T-helper 9 cell (primary cell): Measurements from ENCODE around the gene EPB42.
"Not testable (repeated sequence)": the region's sequence is repeated elsewhere in the genome, so short reads cannot be mapped to it uniquely, and the experiment has no call there.

Experiments
- DNase-seq: peaks from one replicate; pipeline ENCODE4 v3.0.0-alpha.2; 2020

The EPB42 gene

DNA sequence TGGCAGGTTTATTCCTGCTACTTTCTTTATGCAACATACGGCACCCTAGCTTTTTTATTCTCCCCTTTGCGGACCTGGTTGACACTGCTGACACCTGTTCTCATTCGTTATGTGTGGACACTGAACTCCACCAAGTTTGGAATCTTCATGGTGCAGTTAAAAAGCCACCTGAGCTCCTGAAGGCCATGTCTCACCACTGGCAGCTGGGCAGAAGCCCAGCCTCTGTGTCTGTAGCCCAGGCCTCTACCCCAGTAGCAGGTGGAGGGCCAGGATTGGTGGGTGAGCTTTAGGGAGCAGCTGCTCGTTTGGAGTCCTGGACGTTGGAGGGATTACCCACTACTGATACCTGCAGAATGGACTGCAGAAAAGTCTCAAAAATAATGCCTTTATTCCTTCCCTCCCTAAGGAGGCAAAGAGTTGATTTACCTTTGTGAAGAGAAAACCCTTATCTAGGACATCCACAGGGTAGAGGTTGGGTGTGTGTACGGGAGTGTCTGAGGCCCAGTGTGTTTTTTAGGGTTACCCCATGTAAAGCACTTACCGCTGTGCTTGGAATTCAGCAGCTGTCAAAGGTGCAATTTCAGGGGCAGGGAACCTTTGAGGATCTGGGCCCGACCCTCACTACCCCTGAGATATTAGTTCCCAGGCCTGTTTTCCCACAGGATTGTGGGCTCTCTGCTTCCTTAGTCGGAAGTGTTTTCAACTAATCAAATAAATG, 36.3 kb downstream of the EPB42 start:
- DNase-seq: no peak

DNA sequence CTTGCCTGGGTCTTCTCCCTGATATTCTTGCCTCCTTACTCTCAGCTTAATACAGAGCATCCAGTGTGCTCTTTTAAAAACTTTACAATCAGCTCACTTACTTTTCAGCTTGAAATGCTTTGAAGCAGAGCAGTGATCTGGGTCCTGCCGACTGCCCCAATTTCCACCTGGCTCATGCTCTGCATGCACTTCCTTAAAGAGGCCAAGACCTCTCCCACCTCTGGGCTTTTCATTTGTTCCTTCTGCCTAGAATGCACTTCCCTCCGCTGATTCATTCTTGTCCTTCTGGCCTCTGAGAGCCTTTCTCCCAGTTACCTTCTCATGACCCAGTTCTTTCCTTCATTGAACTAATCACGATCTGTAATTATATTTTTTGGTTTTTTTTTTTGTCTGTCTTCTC, 37.5 kb downstream of the EPB42 start:
- DNase-seq: no peak

DNA sequence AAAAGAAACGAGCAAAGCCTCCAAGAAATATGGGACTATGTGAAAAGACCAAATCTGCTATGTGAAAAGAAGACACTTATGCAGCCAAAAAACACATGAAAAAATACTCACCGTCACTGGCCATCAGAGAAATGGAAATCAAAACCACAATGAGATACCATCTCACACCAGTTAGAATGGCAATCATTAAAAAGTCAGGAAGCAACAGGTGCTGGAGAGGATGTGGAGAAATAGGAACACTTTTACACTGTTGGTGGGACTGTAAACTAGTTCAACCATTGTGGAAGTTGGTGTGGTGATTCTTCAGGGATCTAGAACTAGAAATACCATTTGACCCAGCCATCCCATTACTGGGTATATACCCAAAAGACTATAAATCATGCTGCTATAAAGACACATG, 43.7 kb downstream of the EPB42 start:
- not testable (repeated sequence) for DNase-seq

DNA sequence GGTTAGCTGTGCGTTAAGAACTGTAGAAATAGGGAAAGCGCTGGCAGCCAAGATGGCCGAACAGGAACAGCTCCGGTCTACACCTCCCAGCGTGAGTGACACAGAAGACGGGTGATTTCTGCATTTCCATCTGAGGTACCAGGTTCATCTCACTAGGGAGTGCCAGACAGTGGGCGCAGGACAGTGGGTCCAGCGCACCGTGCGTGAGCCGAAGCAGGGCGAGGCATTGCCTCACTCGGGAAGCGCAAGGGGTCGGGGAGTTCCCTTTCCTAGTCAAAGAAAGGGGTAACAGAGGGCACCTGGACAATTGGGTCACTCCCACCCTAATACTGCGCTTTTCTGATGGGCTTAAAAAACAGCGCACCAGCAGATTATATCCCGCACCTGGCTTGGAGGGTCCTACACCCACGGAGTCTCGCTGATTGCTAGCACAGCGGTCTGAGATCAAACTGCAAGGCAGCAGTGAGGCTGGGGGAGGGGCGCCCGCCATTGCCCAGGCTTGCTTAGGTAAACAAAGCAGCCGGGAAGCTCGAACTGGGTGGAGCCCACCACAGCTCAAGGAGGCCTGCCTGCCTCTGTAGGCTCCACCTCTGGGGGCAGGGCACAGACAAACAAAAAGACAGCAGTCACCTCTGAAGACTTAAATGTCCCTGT, 45.0 kb downstream of the EPB42 start:
- DNase-seq: not testable (repeated sequence)

DNA sequence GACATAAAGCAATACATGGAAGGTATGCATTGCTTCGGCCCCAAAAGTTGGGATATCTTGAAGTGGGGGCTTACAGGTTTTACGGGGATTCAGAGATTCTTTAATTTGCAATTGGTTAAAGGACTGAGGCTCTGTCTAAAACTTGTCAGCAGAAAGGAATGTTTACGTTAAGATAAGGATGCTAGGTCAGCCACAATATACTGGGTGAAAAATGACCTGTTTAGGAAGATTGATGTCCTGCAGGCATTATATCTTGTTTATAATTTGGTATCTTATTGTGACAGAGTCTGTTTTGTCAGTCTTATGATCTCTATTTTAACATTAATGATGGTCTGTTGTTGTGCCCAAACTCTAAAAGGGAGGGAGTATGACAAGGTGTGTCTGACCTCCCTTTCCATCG, 50.9 kb downstream of the EPB42 start:
- DNase-seq: no peak

DNA sequence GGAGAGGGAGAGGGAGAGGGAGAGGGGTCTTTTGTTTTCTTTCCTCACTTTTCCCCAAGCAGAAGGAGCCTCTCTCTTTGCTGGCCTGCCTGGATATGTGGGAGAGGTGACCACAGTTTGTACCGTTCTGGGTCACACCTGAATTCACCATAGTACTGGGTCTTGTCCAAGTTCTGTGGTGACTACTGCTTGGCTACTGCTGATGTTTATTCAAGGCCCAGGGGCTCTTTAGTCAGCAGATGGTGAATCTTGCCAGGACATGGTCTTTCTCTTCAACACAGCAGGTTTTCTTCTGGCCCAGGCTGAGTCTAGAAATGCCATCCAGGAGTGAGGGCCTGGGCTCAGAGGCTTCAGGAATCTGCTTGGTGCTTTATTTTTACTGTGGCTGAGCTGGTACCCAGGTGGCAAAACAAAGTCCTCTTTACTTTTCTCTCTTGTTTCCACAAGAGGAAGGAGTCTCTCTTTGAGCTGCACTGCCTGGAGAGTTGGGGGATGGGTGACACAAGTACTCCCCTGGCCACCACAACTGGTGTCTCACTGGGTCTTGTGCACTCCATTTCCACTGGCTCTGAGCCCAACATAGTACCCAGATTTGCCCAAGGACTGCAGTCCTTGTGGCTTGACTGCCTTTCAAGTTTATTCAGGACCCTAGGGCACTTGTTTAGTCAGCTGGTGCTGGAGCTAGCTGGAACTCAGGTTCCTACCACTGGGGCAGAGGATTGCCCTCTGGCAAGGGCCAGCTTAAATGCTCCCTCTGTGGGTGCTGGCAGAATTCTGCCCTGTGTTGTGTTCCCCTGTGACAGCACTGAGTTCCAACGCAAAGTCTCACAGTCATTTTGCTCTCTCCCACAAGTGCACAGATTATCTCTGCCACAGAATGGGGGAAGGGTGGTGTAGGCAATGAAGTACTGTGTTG, 52.4 kb downstream of the EPB42 start:
- no peak for DNase-seq

DNA sequence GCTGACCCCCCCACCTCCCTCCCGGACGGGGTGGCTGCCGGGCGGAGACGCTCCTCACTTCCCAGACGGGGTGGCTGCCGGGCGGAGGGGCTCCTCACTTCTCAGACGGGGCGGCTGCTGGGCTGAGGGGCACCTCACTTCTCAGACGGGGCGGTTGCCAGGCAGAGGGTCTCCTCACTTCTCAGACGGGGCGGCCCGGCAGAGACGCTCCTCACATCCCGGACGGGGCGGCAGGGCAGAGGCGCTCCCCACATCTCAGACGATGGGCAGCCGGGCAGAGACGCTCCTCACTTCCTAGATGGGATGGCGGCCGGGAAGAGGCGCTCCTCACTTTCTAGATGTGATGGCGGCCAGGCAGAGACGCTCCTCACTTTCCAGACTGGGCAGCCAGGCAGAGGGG, 53.6 kb downstream of the EPB42 start:
- DNase-seq: not testable (repeated sequence)

DNA sequence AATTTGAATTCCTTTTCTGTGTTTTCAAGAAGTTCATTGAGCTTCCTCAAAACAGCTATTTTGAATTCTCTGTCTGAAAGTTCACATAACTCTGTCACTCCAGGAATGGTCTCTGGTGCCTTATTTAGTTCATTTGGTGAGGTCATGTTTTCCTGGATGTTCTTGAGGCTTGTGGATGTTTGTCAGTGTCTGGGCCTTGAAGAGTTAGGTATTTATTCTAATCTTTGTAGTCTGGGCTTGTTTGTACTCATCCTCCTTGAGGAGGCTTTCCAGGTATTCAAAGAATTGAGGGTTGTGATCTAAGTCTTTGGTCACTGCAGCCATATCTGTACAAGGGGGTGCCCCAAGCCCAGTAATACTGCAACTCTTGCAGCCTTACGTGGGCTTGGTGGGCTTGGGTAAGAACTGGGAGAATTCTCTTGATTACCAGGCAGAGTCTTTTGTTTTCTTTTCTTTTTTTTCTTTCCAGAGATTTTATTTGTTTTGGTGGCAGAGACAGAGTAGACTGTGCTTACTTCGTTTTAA, 55.0 kb downstream of the EPB42 start:
- no peak for DNase-seq

DNA sequence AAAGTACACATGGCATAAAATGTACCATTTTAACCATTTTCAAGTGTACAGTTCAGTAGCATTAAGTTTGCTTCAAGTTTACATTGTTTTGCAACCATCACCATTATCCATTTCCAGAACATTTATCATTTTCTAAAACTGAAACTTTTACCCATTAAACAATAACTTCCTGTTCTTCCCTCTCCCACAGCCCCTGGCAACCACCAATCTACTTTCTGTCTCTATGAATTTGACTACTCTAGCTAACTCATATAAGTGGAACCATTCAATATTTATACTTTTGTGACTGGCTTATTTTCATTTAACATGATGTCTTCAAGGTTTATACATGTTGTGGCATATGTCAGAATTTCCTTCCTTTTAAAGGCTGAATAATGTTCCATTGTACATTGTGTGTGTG, 67.5 kb downstream of the EPB42 start:
- no peak for DNase-seq

DNA sequence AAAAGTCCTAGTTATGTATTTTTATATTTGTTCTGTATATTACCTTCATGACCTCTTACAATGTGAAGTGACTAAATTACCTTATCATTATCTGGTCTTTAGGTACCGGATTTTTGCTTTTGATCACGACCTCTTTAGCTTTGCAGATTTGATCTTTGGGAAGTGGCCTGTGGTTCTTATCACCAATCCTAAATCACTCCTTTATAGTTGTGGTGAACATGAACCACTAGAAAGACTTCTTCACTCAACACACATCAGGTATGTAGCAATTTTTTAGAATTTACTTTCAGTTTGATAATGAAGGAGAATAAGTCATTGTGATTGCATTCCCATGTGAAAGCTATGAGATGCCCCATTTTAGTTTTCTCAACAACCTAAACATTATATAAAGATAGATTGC, 69.1 kb downstream of the EPB42 start:
- no peak for DNase-seq

DNA sequence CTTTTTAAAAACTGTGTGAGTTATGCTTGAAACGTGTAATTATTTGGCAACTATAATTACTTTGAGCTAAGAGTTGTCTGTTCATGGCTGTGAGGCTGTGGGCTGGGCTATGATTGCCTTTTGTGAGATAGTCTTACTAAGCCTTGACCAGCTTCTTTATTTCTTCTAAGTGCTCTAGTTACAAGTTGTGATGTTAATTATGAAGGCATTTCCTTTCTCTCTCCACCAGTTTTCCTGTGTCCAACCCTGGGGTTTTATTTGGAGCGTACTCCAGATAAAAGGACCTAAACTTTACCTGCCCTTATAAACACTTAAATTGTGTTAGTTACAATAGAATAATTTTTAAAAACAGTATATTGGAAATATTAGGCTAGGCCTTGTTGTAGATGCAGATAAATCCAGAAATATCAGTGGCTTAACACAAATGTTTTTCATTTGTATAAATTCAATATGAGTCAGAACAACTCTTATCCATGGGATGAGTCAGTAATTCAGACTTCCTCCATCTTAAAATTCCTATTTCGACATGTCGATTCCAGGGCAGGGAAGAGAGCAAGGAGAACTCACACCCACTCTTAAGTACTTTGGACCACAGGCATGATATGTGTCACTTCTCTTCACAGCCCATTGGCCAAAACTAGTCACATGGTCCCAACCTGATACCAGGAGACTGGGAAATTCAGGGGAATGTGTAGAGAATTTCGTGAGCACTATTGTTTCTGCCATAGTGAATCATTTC, 70.5 kb downstream of the EPB42 start:
- no peak for DNase-seq
